WTC11 (cell line): ENCODE measurements around the gene DPYSL5. TPM values are rescaled to one million over a fixed set of nuclear protein-coding genes. Genes with fewer than 3 reads are reported as not detected.

Source experiments
- ATAC-seq: fragments of 200-7000 bp; cut with Tn5 transposase; 2 replicates; pipeline ENCODE4 v1.10.0; 2021; ENCODE audit warnings: mild to moderate bottlenecking, moderate library complexity
- CTCF ChIA-PET: fragments of 300-600 bp; sonication (Branson Sonifier 250); formaldehyde crosslinking; loops from one replicate; lab custom pipeline; 2021; ENCODE audit warnings: antibody characterized with exemption; lab: Charles Lee
- POLR2A ChIA-PET: fragments of 350-600 bp; sonication (Branson Sonifier 250); formaldehyde crosslinking; loops from one replicate; lab custom pipeline; 2021; ENCODE audit warnings: antibody characterized with exemption; lab: Charles Lee
- DNase-seq: peaks from one replicate; pipeline ENCODE4 v3.0.0; 2021; ENCODE audit warnings: low spot score
- H3K27ac Mint-ChIP-seq: 2 replicates; pipeline ENCODE4 v1.8.0; 2021; ENCODE audit warnings: mixed read lengths
- H3K27me3 Mint-ChIP-seq: 2 replicates; pipeline ENCODE4 v1.8.0; 2021; ENCODE audit warnings: low read depth, mild to moderate bottlenecking, moderate library complexity, mixed read lengths
- H3K36me3 Mint-ChIP-seq: 2 replicates; pipeline ENCODE4 v1.8.0; 2021; ENCODE audit warnings: mixed read lengths
- H3K4me1 Mint-ChIP-seq: 2 replicates; pipeline ENCODE4 v1.8.0; 2022; ENCODE audit warnings: mixed read lengths
- H3K4me3 Mint-ChIP-seq: 2 replicates; pipeline ENCODE4 v1.8.0; 2021; ENCODE audit warnings: mild to moderate bottlenecking, moderate library complexity, mixed read lengths
- H3K9me3 Mint-ChIP-seq: 2 replicates; pipeline ENCODE4 v1.8.0; 2021; ENCODE audit warnings: mixed read lengths
- E2F1 ChIP-seq: sonication (generic); formaldehyde crosslinking; IDR thresholded peaks from 2 replicates; pipeline ENCODE4 v1.8.0; 2022; ENCODE audit warnings: mild to moderate bottlenecking, missing genetic modification reagents
- ELF4 ChIP-seq: sonication (generic); formaldehyde crosslinking; IDR thresholded peaks from 2 replicates; pipeline ENCODE4 v1.8.1; 2022; ENCODE audit warnings: low read depth, mild to moderate bottlenecking, moderate library complexity, missing genetic modification reagents
- FOXP4 ChIP-seq: sonication (generic); formaldehyde crosslinking; IDR thresholded peaks from 2 replicates; pipeline ENCODE4 v1.8.0; 2022; ENCODE audit warnings: mild to moderate bottlenecking, missing genetic modification reagents
- GABPB1 ChIP-seq: sonication (generic); formaldehyde crosslinking; IDR thresholded peaks from 2 replicates; pipeline ENCODE4 v1.8.1; 2023; ENCODE audit warnings: mild to moderate bottlenecking, missing genetic modification reagents
- HMGA2 ChIP-seq: fragments of 250-450 bp; sonication (Bioruptor Pico); IDR thresholded peaks from 2 replicates; pipeline ENCODE4 v1.4.0; 2021; ENCODE audit warnings: mild to moderate bottlenecking, moderate library complexity
- MLX ChIP-seq: sonication (generic); formaldehyde crosslinking; IDR thresholded peaks from 2 replicates; pipeline ENCODE4 v1.8.1; 2023; ENCODE audit warnings: mild to moderate bottlenecking, missing genetic modification reagents, moderate library complexity
- NR2C2 ChIP-seq: sonication (generic); formaldehyde crosslinking; IDR thresholded peaks from 2 replicates; pipeline ENCODE4 v1.8.0; 2022; ENCODE audit warnings: mild to moderate bottlenecking, missing genetic modification reagents
- RORB ChIP-seq: fragments of 250-450 bp; sonication (Bioruptor Pico); IDR thresholded peaks from 2 replicates; pipeline ENCODE4 v1.9.0; 2021; ENCODE audit warnings: mild to moderate bottlenecking
- SP1 ChIP-seq: sonication (generic); formaldehyde crosslinking; conservative IDR thresholded peaks from 2 replicates; pipeline ENCODE4 v1.8.1; 2022; ENCODE audit warnings: missing genetic modification reagents
- TEAD4 ChIP-seq: sonication (generic); formaldehyde crosslinking; IDR thresholded peaks from 2 replicates; pipeline ENCODE4 v1.8.0; 2022; ENCODE audit warnings: mild to moderate bottlenecking, missing genetic modification reagents
- ZNF416 ChIP-seq: fragments of 250-450 bp; sonication (Bioruptor Pico); IDR thresholded peaks from 2 replicates; pipeline ENCODE4 v1.9.0; 2021; ENCODE audit warnings: mild to moderate bottlenecking, inconsistent platforms
- ZNF532 ChIP-seq: fragments of 250-450 bp; sonication (Bioruptor Pico); IDR thresholded peaks from 2 replicates; pipeline ENCODE4 v1.9.0; 2021; ENCODE audit warnings: mild to moderate bottlenecking, borderline replicate concordance
- ZNF671 ChIP-seq: fragments of 250-450 bp; sonication (Bioruptor Pico); IDR thresholded peaks from 2 replicates; pipeline ENCODE4 v1.8.0; 2021; ENCODE audit warnings: mild to moderate bottlenecking
- total RNA-seq: library from RNA; stranded (reverse); gene quantifications from 3 replicates; pipeline ENCODE4 v1.2.3, GENCODE V29; 2021
- TF ChIP-seq, protein P1 (sequence below): sonication (generic); formaldehyde crosslinking; IDR thresholded peaks from 2 replicates; pipeline ENCODE4 v1.8.1; 2023; ENCODE audit warnings: mild to moderate bottlenecking, missing genetic modification reagents, moderate library complexity
- TF ChIP-seq, protein P2 (sequence below): fragments of 250-450 bp; sonication (Bioruptor Pico); IDR thresholded peaks from 2 replicates; pipeline ENCODE4 v1.9.0; 2021; ENCODE audit warnings: mild to moderate bottlenecking

Gene DPYSL5
- total RNA-seq, 1 experiment from 2014 or later, result 12.1 TPM

- Mint-ChIP-seq H3K4me3 (no peak overlapping the region), H3K4me1 (peaks cover 6% of the 10 kb centered on the region), H3K27ac (no peak overlapping the region)
- no peak; the same call in 1 of the 2 replicates for ATAC-seq
- no peak for TF ChIP-seq TEAD4 (CRISPR knock-in tag)
- TF ChIP-seq, all 79 proteins: peak for 0
- DNase-seq, result no peak
- CTCF ChIA-PET, result interaction anchor here (1.1 to 2.6 kb wide), 9 partner anchors 9 to 141 kb away, joined by 4 to 16 read pairs (median 5); no protein-coding TSS in a partner anchor
- Mint-ChIP-seq H3K36me3 (no peaks in the 10 kb centered on the region), H3K27me3 (no peaks in the 10 kb centered on the region), H3K9me3 (no peaks in the 10 kb centered on the region)
- POLR2A ChIA-PET, result no interaction called here
Observed at GRCh38 chr2:26883956-26884355, 36.0 kb downstream of the DPYSL5 start.

GRCh38 chr2:26884486-26884885 lies 36.6 kb downstream of the DPYSL5 start:
- ChIA-PET CTCF (interaction anchor here (1.1 to 2.6 kb wide), 9 partner anchors 8 to 140 kb away, joined by 4 to 16 read pairs (median 5); no protein-coding TSS in a partner anchor), POLR2A (interaction anchor here (0.6 kb wide), 1 partner anchor 38 kb away, joined by 3 read pairs; no protein-coding TSS in a partner anchor)
- no peak for TF ChIP-seq ELF4 (CRISPR knock-in tag)
- no peak for TF ChIP-seq ZNF416 (CRISPR knock-in tag)
- no peak for TF ChIP-seq GABPB1
- TF ChIP-seq RORB, result no peak
- TF ChIP-seq MLX, result no peak
- no peak for TF ChIP-seq NR2C2 (CRISPR knock-in tag)
- TF ChIP-seq E2F1 (CRISPR knock-in tag), result no peak
- TF ChIP-seq FOXP4, result no peak
- TF ChIP-seq SP1 (CRISPR knock-in tag), result no peak
- TF ChIP-seq, protein P1, sequence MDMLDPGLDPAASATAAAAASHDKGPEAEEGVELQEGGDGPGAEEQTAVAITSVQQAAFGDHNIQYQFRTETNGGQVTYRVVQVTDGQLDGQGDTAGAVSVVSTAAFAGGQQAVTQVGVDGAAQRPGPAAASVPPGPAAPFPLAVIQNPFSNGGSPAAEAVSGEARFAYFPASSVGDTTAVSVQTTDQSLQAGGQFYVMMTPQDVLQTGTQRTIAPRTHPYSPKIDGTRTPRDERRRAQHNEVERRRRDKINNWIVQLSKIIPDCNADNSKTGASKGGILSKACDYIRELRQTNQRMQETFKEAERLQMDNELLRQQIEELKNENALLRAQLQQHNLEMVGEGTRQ (CRISPR knock-in tag), result no peak
- no peak for TF ChIP-seq ZNF532 (CRISPR knock-in tag)
- TF ChIP-seq ZNF671 (CRISPR knock-in tag), result no peak
- TF ChIP-seq, protein P2, sequence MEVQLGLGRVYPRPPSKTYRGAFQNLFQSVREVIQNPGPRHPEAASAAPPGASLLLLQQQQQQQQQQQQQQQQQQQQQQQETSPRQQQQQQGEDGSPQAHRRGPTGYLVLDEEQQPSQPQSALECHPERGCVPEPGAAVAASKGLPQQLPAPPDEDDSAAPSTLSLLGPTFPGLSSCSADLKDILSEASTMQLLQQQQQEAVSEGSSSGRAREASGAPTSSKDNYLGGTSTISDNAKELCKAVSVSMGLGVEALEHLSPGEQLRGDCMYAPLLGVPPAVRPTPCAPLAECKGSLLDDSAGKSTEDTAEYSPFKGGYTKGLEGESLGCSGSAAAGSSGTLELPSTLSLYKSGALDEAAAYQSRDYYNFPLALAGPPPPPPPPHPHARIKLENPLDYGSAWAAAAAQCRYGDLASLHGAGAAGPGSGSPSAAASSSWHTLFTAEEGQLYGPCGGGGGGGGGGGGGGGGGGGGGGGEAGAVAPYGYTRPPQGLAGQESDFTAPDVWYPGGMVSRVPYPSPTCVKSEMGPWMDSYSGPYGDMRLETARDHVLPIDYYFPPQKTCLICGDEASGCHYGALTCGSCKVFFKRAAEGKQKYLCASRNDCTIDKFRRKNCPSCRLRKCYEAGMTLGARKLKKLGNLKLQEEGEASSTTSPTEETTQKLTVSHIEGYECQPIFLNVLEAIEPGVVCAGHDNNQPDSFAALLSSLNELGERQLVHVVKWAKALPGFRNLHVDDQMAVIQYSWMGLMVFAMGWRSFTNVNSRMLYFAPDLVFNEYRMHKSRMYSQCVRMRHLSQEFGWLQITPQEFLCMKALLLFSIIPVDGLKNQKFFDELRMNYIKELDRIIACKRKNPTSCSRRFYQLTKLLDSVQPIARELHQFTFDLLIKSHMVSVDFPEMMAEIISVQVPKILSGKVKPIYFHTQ (CRISPR knock-in tag), result no peak
- TF ChIP-seq HMGA2 (CRISPR knock-in tag), result no peak
- TF ChIP-seq, all 79 proteins: peak for 0
- no peak overlapping the region for H3K27ac Mint-ChIP-seq
- no peaks in the 10 kb centered on the region for H3K9me3 Mint-ChIP-seq
- no peak overlapping the region for H3K4me3 Mint-ChIP-seq
- peaks cover 6% of the 10 kb centered on the region for H3K4me1 Mint-ChIP-seq
- no peak for ATAC-seq
- H3K36me3 Mint-ChIP-seq, result no peaks in the 10 kb centered on the region
- DNase-seq, result no peak
- no peaks in the 10 kb centered on the region for H3K27me3 Mint-ChIP-seq
